ENCODE measurements around the gene NPM1. TPM values are rescaled to one million over a fixed set of nuclear protein-coding genes. Genes with fewer than 3 reads are reported as not detected.
A peak's percentile ranks its signal among the peaks of the same experiment; 100 is the strongest.

The NPM1 gene
- total RNA-seq, 1 experiment from 2014 or later, result 2,693 TPM

DNA sequence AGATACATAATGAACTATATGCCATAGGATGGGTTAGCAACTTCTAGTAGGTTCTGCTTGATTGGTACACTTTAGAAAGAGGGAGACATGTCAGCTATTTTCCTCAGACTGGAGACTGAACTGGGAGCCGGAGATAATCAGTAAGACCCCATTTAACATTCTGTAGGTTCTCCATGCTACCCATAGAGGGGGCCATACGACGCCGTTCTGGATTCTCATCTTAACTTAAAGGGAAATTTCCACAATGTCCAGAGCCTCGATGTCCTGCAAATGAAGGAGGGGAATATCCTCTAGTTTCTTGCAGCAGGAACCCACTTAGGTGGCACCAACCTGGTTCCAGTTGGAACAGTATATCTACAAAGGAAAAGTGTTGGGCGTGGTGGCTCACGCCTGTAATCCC, 22.3 kb upstream of the NPM1 start:
- BruUV-seq (replicated peaks), result no TSS peak
- Histone ChIP-seq H3K4me3 (replicated peaks in 1 of 2; ENCODE audit: low read depth in 1 of 2, low read length in 2 of 2) (no peak overlapping the region), H3K79me2 (ENCODE audit: insufficient read depth, low read length) (no peaks in the 10 kb centered on the region), H3K9me3 (ENCODE audit: control insufficient read depth in 1 of 2, insufficient read depth in 1 of 2, low read depth in 1 of 2, low read length in 2 of 2) (no peaks in the 10 kb centered on the region), H2AFZ (ENCODE audit: low read depth, low read length, poor library complexity, severe bottlenecking) (peak overlapping the region; percentile 85), H3K36me3 (ENCODE audit: control insufficient read depth in 1 of 2, insufficient read depth in 2 of 2, low read length in 2 of 2) (no peaks in the 10 kb centered on the region), H4K20me1 (ENCODE audit: insufficient read depth) (no peaks in the 10 kb centered on the region), H3K4me2 (ENCODE audit: low read length) (peak overlapping the region; percentile 33; the same call in 1 of the 2 replicates), H3K4me1 (ENCODE audit: control insufficient read depth in 1 of 2, insufficient read depth in 2 of 2, low read length in 2 of 2) (peaks cover 4 to 9% of the 10 kb centered on the region in 2 experiments; a peak in 3 of 4 replicates), H3K27ac (ENCODE audit: low read depth, low read length) (no peak overlapping the region), H3K27me3 (ENCODE audit: insufficient read depth, low read length) (no peaks in the 10 kb centered on the region), H3K9me2 (ENCODE audit: insufficient read depth) (no peaks in the 10 kb centered on the region), H3K9ac (ENCODE audit: low read length) (no peak overlapping the region)
- TF ChIP-seq SIN3A (IDR thresholded peaks at IDR 0.05; ENCODE audit: low read depth) (no peak), ELF1 (IDR thresholded peaks at IDR 0.05; ENCODE audit: borderline replicate concordance, low read depth) (no peak), ZNF274 (IDR thresholded peaks at IDR 0.05; ENCODE audit: low read depth, low read length) (no peak), ZFX (IDR thresholded peaks at IDR 0.05) (no peak), FOSL1 (IDR thresholded peaks at IDR 0.05; ENCODE audit: low read depth) (no peak), SRF (IDR thresholded peaks at IDR 0.05; ENCODE audit: low read depth) (no peak), EGR1 (IDR thresholded peaks at IDR 0.05; ENCODE audit: low read depth) (no peak), SP1 (IDR thresholded peaks at IDR 0.05; ENCODE audit: low read depth) (no peak), EZH2 (IDR thresholded peaks at IDR 0.05) (no peak), RAD21 (IDR thresholded peaks at IDR 0.05; ENCODE audit: low read depth) (peak; percentile 70)
- TF ChIP-seq, protein P1, sequence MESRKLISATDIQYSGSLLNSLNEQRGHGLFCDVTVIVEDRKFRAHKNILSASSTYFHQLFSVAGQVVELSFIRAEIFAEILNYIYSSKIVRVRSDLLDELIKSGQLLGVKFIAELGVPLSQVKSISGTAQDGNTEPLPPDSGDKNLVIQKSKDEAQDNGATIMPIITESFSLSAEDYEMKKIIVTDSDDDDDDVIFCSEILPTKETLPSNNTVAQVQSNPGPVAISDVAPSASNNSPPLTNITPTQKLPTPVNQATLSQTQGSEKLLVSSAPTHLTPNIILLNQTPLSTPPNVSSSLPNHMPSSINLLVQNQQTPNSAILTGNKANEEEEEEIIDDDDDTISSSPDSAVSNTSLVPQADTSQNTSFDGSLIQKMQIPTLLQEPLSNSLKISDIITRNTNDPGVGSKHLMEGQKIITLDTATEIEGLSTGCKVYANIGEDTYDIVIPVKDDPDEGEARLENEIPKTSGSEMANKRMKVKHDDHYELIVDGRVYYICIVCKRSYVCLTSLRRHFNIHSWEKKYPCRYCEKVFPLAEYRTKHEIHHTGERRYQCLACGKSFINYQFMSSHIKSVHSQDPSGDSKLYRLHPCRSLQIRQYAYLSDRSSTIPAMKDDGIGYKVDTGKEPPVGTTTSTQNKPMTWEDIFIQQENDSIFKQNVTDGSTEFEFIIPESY (IDR thresholded peaks at IDR 0.05; ENCODE audit: extremely low read depth, insufficient replicate concordance, low read length), result no peak
- TF ChIP-seq, protein P2, sequence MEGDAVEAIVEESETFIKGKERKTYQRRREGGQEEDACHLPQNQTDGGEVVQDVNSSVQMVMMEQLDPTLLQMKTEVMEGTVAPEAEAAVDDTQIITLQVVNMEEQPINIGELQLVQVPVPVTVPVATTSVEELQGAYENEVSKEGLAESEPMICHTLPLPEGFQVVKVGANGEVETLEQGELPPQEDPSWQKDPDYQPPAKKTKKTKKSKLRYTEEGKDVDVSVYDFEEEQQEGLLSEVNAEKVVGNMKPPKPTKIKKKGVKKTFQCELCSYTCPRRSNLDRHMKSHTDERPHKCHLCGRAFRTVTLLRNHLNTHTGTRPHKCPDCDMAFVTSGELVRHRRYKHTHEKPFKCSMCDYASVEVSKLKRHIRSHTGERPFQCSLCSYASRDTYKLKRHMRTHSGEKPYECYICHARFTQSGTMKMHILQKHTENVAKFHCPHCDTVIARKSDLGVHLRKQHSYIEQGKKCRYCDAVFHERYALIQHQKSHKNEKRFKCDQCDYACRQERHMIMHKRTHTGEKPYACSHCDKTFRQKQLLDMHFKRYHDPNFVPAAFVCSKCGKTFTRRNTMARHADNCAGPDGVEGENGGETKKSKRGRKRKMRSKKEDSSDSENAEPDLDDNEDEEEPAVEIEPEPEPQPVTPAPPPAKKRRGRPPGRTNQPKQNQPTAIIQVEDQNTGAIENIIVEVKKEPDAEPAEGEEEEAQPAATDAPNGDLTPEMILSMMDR (IDR thresholded peaks at IDR 0.05 in 2 of 3, conservative IDR thresholded peaks at IDR 0.05 in 1 of 3; ENCODE audit: borderline replicate concordance in 1 of 3, insufficient read depth in 1 of 3, low read depth in 2 of 3, low read length in 2 of 3), result peak; percentile 49 to 83 (median 81); a peak in 5 of 6 replicates
- RAD21 ChIA-PET (ENCODE audit: low non-redundant PET in 1 of 2, low total read pairs in 2 of 2, uncharacterized antibody in 2 of 2, unreplicated experiment in 2 of 2), result interaction anchor here in 1 of 2 experiments (0.7 kb wide), 1 partner anchor 48 kb away, joined by 3 read pairs; no protein-coding TSS in a partner anchor
- POLR2A ChIA-PET, result no interaction called here
- intact Hi-C loops (cut with micrococcal nuclease), result loop anchor here (5.0 kb wide), 1 partner anchor 542 kb away; no protein-coding TSS in a partner anchor
- CTCF ChIA-PET, result interaction anchor here (0.6 to 1.3 kb wide), 3 partner anchors 13 to 289 kb away, joined by 3 to 4 read pairs (median 3); partner anchors contain the start of gene NPM1
- no peak for DNase-seq (ENCODE audit: low read depth, low spot score)
- ATAC-seq, result peak; percentile 87
